H1 (cell line): ENCODE data around the gene ZNF227. TPM values are rescaled to one million over a fixed set of nuclear protein-coding genes. Genes with fewer than 3 reads are reported as not detected.

Experiments used
- ATF3 ChIP-seq: IDR thresholded peaks from 2 replicates; pipeline ENCODE4 v1.6.1; 2011; ENCODE audit warnings: low read depth, mild to moderate bottlenecking, low read length; ENCODE audit not compliant: insufficient read depth
- CHD7 ChIP-seq: fragments of 300-600 bp; sonication (generic); IDR thresholded peaks from 2 replicates; pipeline ENCODE4 v1.7.1; 2012; ENCODE audit warnings: low read length, moderate library complexity, mild to moderate bottlenecking, inconsistent platforms; ENCODE audit not compliant: insufficient replicate concordance
- EGR1 ChIP-seq: IDR thresholded peaks from 2 replicates; pipeline ENCODE4 v1.6.1; 2011; ENCODE audit warnings: low read depth, low read length, borderline replicate concordance
- RNF2 ChIP-seq: fragments of 200-900, 300-1000 bp; sonication (generic); IDR thresholded peaks from 2 replicates; pipeline ENCODE4 v1.7.1; 2016; ENCODE audit warnings: borderline replicate concordance, low read depth, mild to moderate bottlenecking, antibody characterized with exemption, low read length; ENCODE audit not compliant: poor library complexity, severe bottlenecking; ENCODE audit errors: missing control alignments
- TCF12 ChIP-seq: IDR thresholded peaks from 2 replicates; pipeline ENCODE4 v1.6.1; 2011; ENCODE audit warnings: low read depth, mild to moderate bottlenecking, low read length
- polyA plus RNA-seq, 7 experiments: library from polyadenylated mRNA; depleted of rRNA in 3 of 7; stranded (reverse) in 5 of 7; unstranded in 2 of 7; fragments of >200 nt in 5 of 7; fragments of 200-250 nt in 2 of 7; gene quantifications; 1 replicate in 5 of 7; 2 replicates in 1 of 7; 4 replicates in 1 of 7; pipeline versions ENCODE4 v1.2.1 to v1.2.3, GENCODE V29; 2011 to 2013; ENCODE audit warnings: missing spikeins in 2 of 7, mixed read lengths in 2 of 7
- total RNA-seq: library from RNA; stranded (reverse); fragmentation: NEBNext Ultra II Directional; extraction: Animal tissue kit (Norgen Biotek cat#: 25700); gene quantifications from 2 replicates; pipeline ENCODE4 v1.2.1, GENCODE V29; 2021

The ZNF227 gene
- total and polyA plus RNA-seq, 2 of the 8 experiments (the other 6 are each of a cell fraction or from before 2014, with no cell fraction given), result 4.9 to 23.9 TPM

GRCh38 chr19:44204772-44205171, 7.6 kb upstream of the ZNF227 start (continued):
- TF ChIP-seq CHD7 (no peak), EGR1 (no peak), RNF2 (no peak), TCF12 (no peak), ATF3 (no peak)
